OCI-M2 (cell line): ENCODE measurements around the gene DAG1.

ENCODE experiments used
- DNase-seq: peaks from one replicate; lab custom pipeline; 2025; ENCODE audit not compliant: unreplicated experiment; lab: John Stamatoyannopoulos, UW

Gene DAG1

DNA sequence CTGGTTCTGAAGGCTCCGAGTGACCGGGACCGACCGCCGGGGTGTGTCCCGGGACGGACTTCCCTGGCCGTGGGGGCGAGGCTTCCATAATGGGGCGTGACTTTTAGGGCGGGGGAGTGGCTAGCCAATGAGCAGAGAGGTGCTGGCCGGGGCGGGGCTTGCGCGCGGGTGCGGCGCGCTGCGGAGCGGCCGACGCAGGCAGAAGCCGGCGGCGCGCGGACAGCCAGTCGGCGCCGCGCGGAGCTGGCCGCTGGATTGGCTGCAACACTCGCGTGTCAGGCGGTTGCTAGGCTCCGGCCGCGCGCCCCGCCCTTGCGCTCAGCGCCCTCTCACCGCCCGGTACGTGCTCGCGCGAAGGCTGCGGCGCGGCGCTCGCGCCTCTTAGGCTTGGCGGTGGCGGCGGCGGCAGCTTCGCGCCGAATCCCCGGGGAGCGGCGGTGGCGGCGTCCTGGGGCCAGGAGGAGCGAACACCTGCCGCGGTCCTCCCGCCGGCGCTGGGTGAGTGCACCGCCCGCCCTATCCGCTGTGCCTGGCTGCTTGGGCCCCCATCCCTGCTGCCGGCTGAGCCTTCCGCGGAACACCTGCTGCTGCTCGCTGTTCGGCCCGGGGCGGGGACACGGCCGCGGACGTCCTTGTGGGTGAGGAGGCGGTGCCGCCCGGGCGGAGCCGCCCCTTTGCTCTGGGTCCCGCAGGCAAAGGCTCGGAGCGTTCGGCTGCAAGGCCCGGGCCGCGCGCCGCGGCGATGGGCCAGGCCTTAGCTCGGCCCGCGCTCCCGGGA is at the start of gene DAG1:
Gene DAG1, plus strand, starts transcription at position 332 of the 778 bp plus-strand sequence. CDS start 40,268 bp downstream, outside the sequence.
- peak; percentile 49 for DNase-seq

DNA sequence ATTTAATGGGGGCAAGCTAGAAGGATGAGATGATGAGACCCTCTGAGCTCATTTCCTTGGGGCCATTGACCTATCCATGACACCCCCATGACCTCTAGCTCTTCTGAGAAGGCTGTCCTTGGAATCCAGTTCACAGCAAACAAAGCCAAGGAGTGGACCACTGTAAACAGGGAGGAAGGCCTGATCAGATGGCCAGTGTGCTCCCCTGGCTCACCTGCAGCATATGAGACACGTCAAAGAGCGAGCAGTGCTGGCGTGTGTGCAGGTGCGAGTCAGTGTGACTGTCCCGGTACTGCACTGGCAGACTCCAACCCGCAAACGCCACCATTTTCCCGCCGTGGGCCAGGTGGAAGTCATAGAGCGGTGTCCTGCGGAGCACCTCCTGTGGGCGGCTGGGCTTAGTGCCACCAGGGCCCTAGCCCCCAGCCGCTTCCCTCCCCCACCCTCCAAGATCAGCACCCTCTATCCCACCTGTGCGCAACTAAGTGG is 48.1 kb upstream of the DAG1 start:
- no peak for DNase-seq

DNA sequence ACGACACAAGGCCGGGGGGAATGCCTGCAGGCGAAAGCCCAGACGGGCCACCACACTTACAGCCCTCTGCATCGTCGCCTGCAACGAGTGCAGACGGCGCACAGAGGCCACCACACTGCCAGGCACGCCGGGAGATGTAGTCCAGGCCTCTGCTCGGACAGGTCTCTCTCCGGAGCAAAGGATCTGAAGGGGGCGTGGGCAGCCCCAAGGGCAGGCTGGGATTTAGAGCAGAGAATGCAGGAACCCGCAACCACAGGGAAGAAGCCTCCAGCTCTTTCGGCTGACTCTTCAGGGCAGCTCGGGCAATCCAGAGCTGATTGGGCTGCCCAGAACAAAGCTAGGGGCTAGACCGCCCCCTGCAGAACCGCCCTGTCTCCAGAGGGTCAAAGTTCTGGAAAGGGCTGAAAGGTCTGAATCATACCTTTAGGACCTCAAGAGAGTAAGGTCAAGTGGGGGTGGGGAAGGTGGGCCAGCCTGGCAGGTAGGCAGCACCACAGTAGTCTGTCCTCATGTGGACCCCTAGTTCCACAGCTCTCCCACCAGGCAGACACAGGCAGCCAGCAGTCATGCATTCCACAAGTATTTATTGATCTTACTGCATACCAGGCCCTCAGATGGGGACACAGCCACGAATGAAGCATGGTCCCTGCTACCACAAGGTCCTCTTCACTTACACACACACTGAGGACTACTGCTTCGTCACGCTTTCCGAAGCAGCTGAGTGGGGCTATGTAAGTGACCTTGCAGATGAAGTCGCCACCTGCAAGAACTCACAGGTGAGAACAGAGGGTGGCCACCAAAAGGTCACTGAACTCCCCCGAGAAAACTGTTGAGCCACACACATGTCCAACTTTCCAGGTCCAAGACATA is 47.5 kb upstream of the DAG1 start, which contains the start of gene AMT:
Gene AMT, minus strand, starts transcription at position 95 of the 870 bp plus-strand sequence. Its CDS starts 23 bp downstream, at position 72.
- no peak for DNase-seq

DNA sequence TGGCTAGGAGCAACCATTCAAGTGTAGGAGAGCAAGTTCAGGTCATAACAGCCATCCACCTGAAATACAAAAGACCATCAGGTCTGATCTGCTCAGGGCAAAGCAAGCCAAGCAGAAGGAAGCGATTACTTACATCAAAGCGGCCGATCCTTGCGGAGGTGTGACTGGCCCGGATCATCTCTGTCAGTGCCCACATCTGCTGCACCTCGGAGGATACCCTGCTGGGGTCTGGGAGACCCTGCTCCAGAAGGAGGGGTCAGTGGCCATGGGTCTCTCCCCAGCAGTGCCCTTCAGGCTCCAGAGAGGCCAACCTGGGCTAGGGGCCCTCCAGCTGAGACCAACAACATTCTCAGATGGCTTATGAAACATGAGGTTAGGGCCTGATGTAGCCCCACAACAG is 45.3 kb upstream of the DAG1 start:
- DNase-seq, result no peak

DNA sequence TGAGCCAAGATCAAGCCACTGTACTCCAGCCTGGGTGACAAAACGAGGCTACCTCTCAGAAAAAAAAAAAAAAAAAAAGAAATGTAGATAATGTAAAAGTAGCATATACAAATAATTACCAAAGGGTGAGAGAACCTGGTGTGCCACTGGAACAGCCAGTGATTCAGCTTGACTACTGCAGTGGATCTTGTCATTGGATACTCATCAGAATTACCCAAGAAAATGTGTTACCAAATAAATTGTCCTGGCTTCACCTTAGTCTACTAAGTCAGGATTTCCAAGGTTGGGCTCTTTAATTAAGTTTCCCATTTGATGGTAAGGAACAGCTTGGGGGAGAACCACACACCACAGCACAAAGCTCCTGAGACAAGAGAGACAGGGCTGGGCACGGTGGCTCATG is 42.5 kb upstream of the DAG1 start:
- DNase-seq, result no peak

DNA sequence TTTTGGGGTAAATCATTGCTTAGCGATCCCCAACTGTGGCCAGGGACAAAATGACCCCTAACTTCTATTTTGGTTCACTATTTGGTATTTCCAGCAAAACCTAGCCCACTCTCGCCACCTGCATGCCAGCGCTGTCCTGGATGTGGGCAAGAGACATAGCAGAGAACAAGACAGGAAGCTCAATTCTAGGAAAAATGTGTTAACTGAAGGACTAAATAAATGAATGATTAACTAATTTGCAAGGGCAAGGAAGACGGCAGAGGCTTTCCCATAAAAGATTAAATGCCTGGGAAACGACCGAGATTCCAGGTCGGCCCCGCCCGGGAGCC is 41.4 kb upstream of the DAG1 start:
- no peak for DNase-seq

DNA sequence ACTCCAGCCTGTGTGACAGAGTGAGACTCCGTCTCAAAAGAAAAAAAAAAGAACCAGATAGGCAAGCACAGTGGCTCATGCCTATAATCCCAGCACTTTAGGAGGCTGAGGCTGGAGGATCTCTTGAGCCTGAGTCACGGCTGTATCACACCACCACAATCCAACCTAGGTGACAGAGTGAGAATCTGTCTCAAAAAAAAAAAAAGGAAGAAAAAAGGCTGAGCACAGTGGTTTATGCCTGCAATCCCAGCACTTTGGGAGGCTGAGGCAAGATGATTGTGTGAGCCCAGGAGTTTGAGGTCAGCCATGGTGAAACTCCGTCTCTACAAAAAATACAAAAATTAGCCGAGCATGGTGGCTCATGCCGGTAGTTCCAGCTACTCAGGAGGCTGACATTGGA is 35.3 kb upstream of the DAG1 start:
- DNase-seq, result no peak

DNA sequence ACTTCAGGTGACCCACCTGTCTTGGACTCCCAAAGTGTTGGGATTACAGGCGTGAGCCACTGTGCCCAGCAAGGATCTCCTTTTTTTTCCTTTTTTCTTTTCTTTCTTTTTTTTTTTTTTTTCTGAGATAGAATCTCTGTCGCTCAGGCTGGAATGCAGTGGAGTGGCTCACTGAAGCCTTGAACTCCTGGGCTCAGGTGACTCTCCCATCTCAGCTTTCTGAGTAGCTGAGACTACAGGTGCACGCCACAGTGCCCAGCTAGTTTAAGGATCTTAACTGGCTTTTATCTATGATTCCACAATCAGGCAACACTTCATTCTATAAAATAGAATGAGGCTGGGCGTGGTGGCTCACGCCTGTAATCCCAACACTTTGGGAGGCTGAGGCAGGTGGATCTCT is 24.7 kb upstream of the DAG1 start:
- DNase-seq, result no peak

DNA sequence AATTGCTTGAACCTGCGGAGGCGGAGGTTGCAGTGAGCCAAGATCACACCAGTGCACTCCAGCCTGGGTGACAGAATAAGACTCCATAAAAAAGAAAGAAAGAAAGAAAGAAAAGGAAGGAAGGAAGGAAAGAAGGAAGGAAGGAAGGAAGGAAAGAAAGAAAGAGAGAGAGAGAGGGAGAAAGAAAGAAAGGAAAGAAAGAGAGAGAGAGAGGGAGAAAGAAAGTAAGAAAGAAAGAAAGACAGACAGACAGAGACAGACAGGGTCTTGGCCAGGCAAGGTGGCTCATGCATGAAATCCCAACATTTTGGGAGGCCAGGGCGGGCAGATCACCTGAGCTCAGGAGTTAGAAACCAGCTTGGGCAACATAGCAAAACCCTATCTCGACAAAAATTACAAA is 16.4 kb upstream of the DAG1 start:
- no peak for DNase-seq

DNA sequence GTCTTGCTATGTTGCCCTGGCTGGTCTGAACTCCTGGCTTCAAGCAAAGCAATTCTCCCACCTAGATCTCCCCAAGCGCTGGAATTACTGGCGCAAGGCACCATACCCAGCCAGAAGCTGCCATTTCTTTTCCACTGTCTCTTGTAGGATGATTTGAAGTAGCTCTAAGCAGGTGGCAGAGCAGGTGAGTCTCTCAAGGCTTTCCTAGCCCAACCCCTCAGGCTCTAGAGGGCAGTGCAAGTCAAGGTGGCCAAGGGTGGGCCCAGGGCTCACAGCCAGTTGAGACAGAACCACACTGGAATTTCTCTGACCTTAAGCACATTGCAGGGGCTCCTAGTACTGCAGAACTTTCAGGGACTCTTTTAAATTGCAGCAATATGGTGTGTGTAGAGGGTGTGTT is 15.6 kb upstream of the DAG1 start:
- DNase-seq, result no peak

DNA sequence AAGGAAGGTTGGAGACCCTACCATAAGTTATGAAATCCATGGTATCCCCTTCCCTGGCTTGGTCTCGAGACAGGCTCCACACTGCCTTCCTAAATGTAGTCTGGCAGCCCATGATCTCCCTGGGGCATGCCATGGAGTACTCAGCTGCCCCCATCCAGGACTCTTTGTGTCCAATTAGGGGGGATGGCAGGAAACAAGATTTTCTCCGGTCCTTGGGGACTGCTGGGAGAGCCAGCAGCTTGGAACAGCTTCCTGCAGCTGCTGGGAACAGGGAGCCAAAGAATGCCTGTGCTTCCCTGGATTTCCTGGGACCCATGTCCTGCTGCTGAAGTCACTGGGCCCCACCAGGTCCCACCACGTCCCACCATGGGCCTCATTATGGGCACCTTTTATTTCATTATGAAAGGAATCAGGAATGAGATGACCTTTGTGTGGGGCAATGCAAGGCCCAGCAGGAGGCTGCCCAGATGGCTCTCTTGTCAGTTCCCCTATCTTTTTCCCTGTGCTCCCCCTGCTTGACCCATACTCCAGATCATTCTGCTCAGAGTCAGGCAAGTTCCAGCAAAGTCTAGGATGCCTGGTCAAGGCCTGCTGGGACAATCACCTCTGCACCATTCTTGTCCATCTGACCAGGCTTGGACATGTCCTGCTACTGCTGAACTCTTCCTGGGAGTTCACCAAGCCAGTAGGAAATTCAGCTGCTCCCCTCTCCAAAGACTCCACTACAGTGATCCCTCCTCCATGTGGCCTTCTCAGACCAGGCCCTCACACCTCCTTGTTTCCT is 15.0 kb upstream of the DAG1 start:
- no peak for DNase-seq

DNA sequence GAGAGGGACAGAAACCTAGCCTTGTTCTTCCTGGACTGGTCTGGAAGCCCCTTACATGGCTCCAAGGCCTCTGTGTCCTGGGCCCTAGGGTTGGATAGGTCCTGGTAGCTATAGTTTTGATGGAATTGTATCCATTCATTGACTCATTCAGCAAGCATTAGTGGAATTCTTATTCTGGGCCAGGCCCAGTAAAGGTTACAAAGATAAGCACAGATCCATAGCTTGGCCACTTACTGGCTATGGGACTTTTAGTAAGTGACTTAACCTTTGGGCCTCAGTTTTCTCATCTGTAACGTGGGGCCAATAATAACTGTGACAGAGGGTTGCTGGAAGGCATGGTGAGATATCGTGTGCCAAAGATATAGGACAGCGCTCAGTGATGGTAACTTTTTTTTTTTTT is 13.6 kb upstream of the DAG1 start:
- no peak for DNase-seq

DNA sequence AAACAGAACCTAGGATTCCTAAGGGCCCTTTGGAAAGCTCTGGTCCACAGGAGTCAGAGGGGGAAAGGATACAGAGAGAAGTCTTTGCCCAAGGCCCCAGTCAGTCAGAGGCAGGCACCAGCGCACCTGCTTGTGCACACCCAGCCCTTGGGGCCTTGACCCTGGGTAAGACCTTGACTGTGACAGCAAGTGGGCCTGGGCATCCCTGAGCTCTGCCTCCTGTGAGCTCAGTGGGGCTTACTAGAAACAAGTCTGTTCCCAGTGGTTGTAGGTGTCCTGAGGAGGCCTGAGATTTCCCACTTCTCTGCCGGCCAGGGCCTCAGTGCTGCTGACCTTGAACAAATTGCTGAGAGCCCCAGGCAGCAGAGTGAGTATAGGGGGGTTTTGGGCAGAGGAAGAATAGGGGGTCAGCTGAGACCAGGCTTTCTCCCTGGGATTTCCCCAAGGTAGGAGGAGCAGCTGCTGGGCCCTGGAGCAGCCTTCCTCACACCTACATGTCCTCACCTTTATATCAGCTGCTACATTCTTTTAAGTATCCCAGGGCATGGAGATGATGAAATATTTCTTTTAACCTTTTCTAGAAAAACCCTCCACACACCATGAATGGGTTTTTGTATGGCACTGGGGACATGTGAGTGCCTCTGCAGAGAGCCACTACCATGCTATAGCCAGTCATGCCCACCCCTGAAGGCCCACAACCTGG is 9.7 kb upstream of the DAG1 start:
- no peak for DNase-seq

DNA sequence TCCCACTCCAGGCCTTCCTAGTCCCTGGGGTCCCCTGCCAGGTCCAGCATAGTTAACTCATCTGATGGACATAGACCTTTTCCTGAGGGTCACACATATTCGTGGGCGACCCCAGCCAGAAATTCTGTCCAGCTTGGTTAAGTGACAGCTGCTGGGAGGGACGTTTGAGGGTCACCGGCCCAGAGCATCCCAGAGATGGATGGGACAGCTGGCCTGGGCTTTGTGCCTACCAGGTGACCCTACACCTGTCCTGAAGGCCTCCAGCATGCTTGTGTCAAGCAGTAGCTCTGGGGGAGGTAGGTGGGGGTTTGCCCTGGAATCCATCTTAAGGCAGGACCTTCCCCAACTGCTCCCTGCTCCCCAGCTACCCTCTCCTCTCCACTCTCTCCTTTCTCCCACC is 9.1 kb upstream of the DAG1 start:
- DNase-seq, result no peak

DNA sequence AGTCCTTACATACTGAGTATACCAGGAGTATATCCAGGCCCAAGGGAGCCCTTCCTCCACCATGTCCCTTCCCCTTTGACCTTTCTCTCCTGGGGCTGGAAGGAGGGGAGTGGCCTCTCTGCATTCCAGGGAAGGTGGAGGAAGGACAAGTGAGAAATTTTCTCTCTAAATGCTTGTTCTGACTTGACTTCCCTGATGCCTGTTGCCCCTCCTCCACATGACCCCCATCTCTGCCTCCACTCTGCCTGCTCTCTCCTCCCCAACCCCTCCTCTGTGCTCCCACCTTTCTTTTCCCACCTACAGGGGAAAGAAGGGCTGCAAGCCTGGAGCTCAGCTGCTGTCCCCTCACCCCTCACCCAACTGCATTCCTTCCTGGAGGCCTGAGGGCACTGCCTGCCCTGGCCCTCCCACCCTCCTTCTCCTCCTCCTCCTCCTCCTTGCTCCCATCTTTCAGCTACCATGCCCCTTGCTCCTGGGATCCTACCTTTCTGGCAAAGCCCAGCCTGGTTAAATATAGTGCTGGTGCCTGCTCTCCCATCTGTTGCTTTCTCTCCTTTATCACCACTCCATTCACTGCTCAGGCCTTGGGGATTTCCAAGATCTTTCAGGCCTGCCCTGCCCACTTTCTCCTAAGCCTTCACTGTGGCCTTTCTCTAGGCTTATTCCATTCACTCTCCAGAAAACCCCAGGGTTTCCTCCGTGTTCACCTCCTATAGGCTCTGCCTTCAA is 8.5 kb upstream of the DAG1 start:
- no peak for DNase-seq

DNA sequence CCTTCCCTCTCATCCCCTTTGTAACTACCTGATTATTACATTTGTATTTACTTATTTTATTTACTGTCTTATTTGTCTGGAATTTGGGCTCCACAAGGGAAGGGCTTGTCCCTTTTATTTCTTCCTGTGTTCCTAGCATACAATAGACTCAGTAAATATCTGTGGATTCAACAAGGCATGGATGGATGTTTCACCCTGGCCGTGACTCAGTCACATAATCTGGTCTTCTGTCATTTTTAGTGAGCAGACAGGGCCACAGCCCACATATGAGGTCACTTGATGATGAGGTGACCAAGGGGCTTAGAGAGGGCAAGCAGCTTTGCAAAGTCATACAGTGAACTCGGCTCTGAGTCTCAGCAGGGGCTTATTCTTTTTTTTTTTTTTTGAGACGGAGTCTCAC is 7.8 kb upstream of the DAG1 start:
- DNase-seq, result no peak

DNA sequence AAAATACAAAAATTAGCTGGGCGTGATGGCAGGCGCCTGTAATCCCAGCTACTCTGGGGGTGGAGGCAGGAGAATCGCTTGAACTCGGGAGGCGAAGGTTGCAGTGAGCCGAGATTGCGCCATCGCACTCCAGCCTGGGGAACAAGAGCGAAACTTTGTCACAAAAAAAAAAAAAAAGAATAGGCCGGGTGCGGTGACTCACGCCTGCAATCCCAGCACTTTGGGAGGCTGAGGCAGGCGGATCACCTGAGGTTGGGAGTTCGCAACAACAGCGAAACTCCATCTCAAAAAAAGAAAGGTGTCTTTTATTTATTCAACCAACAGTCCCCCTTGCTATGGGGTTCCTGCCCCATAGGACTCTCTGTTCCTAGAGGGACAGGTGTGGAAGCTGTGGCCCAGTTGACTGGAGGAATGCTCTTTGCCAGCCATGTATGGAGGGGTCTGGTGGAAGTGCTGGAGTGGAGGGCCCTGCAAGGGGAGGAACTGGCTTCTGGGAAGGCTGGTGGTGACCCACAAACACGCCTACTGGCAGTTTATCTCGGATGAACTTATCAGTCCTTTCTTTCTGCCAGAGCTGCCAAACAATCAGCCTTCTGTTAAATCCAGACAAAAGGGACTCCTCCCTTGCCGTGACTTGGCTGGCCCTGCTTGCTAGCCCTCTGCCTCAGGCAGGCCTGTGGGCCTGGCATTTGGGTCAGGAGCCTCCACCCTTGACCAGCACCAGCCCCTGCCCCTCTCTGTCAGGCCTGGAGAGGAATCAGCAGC is 4.6 kb upstream of the DAG1 start:
- DNase-seq, result peak; percentile 69

DNA sequence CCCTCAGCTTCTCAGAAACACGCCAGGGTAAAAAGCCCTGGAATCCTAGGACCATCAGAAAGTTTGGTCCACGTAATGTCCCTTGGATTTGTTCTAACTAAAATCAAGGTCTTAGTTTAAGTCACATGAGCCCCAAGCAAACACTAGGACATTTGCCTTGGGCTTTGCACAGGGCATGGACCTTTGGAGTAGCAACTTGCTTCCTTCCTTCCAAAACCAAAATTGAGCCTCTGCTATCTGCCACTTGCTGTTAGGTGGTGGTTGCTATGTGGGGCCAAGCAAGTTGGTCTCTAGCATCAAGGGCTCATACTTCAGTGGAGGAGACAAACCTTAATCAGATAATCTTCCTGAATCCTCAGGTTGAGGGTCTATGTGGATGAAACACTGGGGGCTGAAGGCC is 4.0 kb upstream of the DAG1 start:
- DNase-seq, result no peak
